Left lung (tissue), 10 donors: ENCODE results near the gene PXDN. TPM values are rescaled to one million over a fixed set of nuclear protein-coding genes. Genes with fewer than 3 reads are reported as not detected.
"Not testable (repeated sequence)": the region's sequence is repeated elsewhere in the genome, so short reads cannot be mapped to it uniquely, and the experiment has no call there.

Experiments
- ATAC-seq: fragments of 200-7000 bp; cut with Tn5 transposase; one replicate; pipeline ENCODE4 v1.9.1; 2020; ENCODE audit warnings: moderate library complexity
- DNase-seq, 4 donors: peaks; one replicate each; pipeline ENCODE4 v3.0.0-alpha.2; 2013 to 2020
- H3K27ac ChIP-seq, 2 donors: fragments of 200-600 bp; sonication (generic) in 1 of 2; one replicate each; pipeline versions ENCODE4 v1.5.0 to v1.8.0; 2020 to 2021
- H3K27me3 ChIP-seq, 2 donors: fragments of 200-600 bp; sonication (generic) in 1 of 2; one replicate each; pipeline versions ENCODE4 v1.5.0 to v1.8.0; 2020 to 2021
- H3K36me3 ChIP-seq, 2 donors: fragments of 200-600 bp; sonication (generic) in 1 of 2; one replicate each; pipeline versions ENCODE4 v1.5.0 to v1.8.0; 2020 to 2021
- H3K4me1 ChIP-seq, 2 donors: fragments of 200-600 bp; one replicate each; pipeline ENCODE4 v1.8.0; 2021
- H3K4me3 ChIP-seq, 2 donors: fragments of 200-600 bp; sonication (generic) in 1 of 2; one replicate each; pipeline versions ENCODE4 v1.5.0 to v1.8.0; 2020 to 2021; ENCODE audit warnings: mild to moderate bottlenecking in 1 of 2
- H3K9me3 ChIP-seq, 2 donors: fragments of 200-600 bp; sonication (generic) in 1 of 2; one replicate each; pipeline versions ENCODE4 v1.5.0 to v1.8.0; 2020 to 2021
- intact Hi-C, 2 donors: fragments of 100-400 bp; cut with DNase I; formaldehyde crosslinking; loops; one replicate each; pipeline versions ENCODE4 v1.11.2 to v1.14.2; 2022
- polyA plus RNA-seq, 6 donors: library from polyadenylated mRNA; unstranded; fragments of 120-200 nt; gene quantifications; one replicate each; pipeline ENCODE4 v1.2.1, GENCODE V29; 2013; ENCODE audit not compliant: insufficient read length in 6 of 6
- total RNA-seq, 2 donors: library from RNA; stranded (reverse); fragmentation: NEBNext Ultra II Directional; extraction: Animal tissue kit (Norgen Biotek cat#: 25700); gene quantifications; one replicate each; pipeline ENCODE4 v1.2.1, GENCODE V29; 2021
- TF ChIP-seq, protein P1 (sequence below), 2 donors: fragments of 200-600 bp; sonication (generic) in 1 of 2; IDR thresholded peaks; one replicate each; pipeline versions ENCODE4 v1.5.0 to v1.8.0; 2021; ENCODE audit warnings: antibody characterized with exemption in 2 of 2
- donor health status: DM: no; HTN: yes; CAD: no.
- donor health status: DM: no; HTN: no; CAD: no.

Gene PXDN
- total and polyA plus RNA-seq, 8 donors = 44.8 to 215 (median 174) TPM

DNA sequence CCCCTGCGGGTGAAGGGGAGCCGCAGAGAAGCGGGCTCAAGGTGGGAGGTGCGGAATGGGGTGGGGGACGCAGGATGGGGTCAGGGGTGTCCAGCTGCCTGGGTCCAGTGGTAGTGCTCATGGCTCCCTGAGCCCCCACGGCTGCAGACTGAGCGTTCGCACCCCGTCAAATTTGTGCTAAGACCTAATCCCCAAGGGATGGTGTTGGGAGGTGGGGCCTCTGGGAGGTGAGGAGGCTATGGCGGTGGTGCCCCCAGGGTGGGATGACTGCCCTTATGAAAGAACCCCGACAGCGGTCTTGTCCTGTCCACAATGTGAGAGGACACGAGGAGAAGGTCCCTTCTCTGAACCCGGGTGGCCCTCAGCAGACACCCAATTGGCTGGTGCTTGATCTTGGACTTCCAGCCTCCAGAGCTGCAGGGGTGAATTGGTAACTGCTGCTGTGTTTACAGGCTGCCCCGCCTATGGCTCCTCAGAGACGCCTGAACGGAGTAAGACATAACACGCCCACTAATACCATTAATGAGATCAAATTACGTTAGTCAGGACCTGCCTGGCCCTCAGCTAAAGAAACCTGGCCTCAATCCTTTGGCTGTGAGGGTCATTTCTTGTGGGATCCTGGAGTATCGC, 42.6 kb downstream of the PXDN start:
- TF ChIP-seq, protein P1, sequence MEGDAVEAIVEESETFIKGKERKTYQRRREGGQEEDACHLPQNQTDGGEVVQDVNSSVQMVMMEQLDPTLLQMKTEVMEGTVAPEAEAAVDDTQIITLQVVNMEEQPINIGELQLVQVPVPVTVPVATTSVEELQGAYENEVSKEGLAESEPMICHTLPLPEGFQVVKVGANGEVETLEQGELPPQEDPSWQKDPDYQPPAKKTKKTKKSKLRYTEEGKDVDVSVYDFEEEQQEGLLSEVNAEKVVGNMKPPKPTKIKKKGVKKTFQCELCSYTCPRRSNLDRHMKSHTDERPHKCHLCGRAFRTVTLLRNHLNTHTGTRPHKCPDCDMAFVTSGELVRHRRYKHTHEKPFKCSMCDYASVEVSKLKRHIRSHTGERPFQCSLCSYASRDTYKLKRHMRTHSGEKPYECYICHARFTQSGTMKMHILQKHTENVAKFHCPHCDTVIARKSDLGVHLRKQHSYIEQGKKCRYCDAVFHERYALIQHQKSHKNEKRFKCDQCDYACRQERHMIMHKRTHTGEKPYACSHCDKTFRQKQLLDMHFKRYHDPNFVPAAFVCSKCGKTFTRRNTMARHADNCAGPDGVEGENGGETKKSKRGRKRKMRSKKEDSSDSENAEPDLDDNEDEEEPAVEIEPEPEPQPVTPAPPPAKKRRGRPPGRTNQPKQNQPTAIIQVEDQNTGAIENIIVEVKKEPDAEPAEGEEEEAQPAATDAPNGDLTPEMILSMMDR (IDR thresholded peaks at IDR 0.05) = no peak
- DNase-seq = no peak
- Histone ChIP-seq H3K27ac (no peak overlapping the region), H3K27me3 (no peaks in the 10 kb centered on the region), H3K4me1 (peaks cover 0 to 4% of the 10 kb centered on the region in 2 donors), H3K4me3 (no peak overlapping the region), H3K9me3 (no peaks in the 10 kb centered on the region), H3K36me3 (no peaks in the 10 kb centered on the region)
- peak; percentile 62 for ATAC-seq
- intact Hi-C loops = no loop called here

DNA sequence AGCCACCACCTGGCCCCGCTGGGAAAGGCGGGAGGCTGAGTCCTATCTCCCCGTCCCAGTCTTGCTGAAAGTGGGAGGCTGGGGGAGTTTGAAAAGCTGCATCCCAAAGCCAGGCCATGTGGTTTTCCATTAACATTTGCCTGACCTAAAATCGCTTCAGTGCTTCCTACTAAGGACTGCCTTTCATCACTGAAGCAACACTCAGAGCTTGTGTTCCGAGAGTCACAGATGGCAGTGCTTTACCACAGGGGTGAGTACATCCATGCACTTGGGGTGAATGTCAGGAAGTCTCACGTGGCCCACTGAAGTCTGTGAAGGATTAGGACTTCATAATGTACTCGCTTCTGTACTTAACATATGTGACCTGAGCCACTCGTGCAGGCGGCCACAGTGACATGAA, 43.3 kb downstream of the PXDN start:
- TF ChIP-seq, protein P1 (IDR thresholded peaks at IDR 0.05) = no peak
- Histone ChIP-seq H3K4me1 (peaks cover 0 to 4% of the 10 kb centered on the region in 2 donors), H3K36me3 (no peaks in the 10 kb centered on the region), H3K9me3 (no peaks in the 10 kb centered on the region), H3K4me3 (no peak overlapping the region), H3K27me3 (no peaks in the 10 kb centered on the region), H3K27ac (no peak overlapping the region)
- no peak for ATAC-seq
- no peak for DNase-seq
- intact Hi-C loops = no loop called here

DNA sequence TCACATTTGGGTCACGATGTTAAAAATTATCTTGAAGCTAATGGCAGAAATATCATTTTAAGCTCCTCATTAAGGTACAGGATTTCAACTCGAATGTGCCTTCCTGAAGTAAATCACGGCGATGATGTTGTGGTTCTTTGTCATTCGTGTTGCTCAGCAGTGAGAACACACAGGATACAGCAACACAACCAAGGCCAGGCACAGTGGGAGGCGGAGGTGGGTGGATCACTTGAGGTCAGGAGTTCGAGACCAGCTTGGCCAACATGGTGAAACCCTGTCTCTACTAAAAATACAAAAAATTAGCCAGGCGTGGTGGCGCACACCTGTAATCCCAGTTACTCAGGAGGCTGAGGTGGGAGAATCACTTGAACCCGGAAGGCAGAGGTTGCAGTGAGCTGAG, 43.9 kb downstream of the PXDN start:
- ATAC-seq, H3K4me1 ChIP-seq, H3K4me3 ChIP-seq, intact Hi-C loops, H3K36me3 ChIP-seq, H3K27ac ChIP-seq, DNase-seq, H3K27me3 ChIP-seq, H3K9me3 ChIP-seq: not testable (repeated sequence)

DNA sequence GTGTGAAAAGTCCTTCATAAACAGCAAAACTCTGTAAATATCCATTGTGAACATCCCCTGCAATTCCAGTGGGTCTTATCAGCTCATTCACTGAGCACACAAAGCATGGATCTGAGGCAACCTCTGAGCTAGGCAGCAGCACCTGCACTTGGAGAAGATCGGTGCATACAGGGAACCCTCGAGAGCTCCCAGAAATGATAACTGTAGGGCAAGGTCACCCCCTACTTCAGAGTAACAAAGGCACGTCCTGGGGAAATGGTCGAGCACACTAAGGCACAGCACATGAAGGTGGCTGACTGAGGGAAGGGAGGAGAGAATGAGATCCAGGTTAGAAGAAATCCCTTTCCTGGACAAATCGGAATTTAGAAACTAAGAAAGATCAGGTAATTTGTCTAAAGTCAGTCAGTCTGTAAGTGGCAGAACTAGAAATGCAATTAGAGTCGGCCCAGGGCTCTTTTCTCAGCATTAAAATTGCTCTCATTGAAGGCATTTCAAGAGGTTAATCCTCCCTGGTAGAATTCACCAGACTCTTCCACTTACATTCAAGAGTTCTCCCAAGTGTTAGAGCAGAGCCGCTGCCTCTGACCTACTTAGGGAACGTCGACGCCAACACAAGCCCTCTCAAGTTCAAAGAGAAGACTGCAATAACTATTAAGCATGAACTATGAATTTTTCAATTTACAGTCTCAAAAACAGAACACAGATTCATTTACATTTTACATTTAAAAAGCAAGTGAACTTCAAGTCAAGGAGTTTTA, 45.9 kb downstream of the PXDN start:
- peak; percentile 90 for ATAC-seq
- no peaks in the 10 kb centered on the region for H3K36me3 ChIP-seq
- H3K27me3 ChIP-seq = no peaks in the 10 kb centered on the region
- TF ChIP-seq, protein P1 (IDR thresholded peaks at IDR 0.05) = no peak
- H3K9me3 ChIP-seq = no peaks in the 10 kb centered on the region
- H3K4me3 ChIP-seq = no peak overlapping the region
- peak in 2 of 4 donors; percentile 57 to 63 for DNase-seq
- intact Hi-C loops = no loop called here
- peak overlapping the region in 1 of 2 donors; percentile 85 for H3K27ac ChIP-seq
- peaks cover 0 to 4% of the 10 kb centered on the region in 2 donors for H3K4me1 ChIP-seq

DNA sequence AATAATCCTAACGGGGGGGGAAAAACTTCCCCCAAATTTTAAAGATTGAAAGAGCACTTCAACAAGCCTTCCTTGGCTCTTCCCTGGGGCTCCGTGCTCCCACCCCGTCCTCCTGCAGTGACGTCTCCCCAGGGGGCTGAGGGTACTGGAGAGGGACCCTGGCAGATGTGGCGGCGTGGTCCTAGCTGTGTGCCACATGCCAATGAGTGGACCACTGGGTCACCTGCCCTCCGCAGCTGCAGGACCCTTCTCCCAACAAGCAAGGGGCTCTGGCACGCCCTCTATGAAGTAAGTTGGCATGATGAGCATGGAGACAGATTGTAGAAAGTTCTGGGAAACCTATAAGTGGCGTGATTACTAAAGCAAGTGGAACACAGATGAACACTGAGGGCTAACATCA, 46.7 kb downstream of the PXDN start:
- ATAC-seq (no peak), DNase-seq (no peak)
- intact Hi-C loops = no loop called here
- Histone ChIP-seq H3K27me3 (no peaks in the 10 kb centered on the region), H3K9me3 (no peaks in the 10 kb centered on the region), H3K4me1 (peaks cover 0 to 4% of the 10 kb centered on the region in 2 donors), H3K27ac (peak overlapping the region in 1 of 2 donors; percentile 85), H3K4me3 (no peak overlapping the region), H3K36me3 (peaks cover 0 to 1% of the 10 kb centered on the region in 2 donors)
- TF ChIP-seq, protein P1 (IDR thresholded peaks at IDR 0.05) = no peak
